Right lobe of liver (tissue), 6 donors: ENCODE results near the gene ATRIP. TPM values are rescaled to one million over a fixed set of nuclear protein-coding genes. Genes with fewer than 3 reads are reported as not detected.

ENCODE experiments used
- ATAC-seq, 4 donors: fragments of 200-7000 bp; cut with Tn5 transposase; one replicate each; pipeline ENCODE4 v1.9.1; 2020; ENCODE audit warnings: mild to moderate bottlenecking in 4 of 4, moderate library complexity in 4 of 4
- DNase-seq, 3 donors: peaks; one replicate each; pipeline ENCODE4 v3.0.0-alpha.2; 2020
- H3K27ac ChIP-seq, 3 donors: fragments of 200-600 bp; one replicate each; pipeline ENCODE4 v1.8.0; 2022
- H3K27me3 ChIP-seq, 2 donors: fragments of 200-600 bp; one replicate each; pipeline ENCODE4 v1.8.0; 2022
- H3K36me3 ChIP-seq, 4 donors: fragments of 200-600 bp; sonication (generic) in 1 of 4; one replicate each; pipeline versions ENCODE4 v1.5.1 to v1.8.0; 2017 to 2022; ENCODE audit warnings: control low read depth in 1 of 4
- H3K4me1 ChIP-seq, 4 donors: fragments of 200-600 bp; sonication (generic) in 1 of 4; one replicate each; pipeline versions ENCODE4 v1.5.1 to v1.8.0; 2017 to 2022; ENCODE audit warnings: control low read depth in 1 of 4
- H3K4me3 ChIP-seq, 3 donors: fragments of 200-600 bp; one replicate each; pipeline ENCODE4 v1.8.0; 2022
- H3K9me3 ChIP-seq, 4 donors: fragments of 200-600 bp; sonication (generic) in 1 of 4; one replicate each; pipeline versions ENCODE4 v1.5.1 to v1.8.0; 2017 to 2022; ENCODE audit warnings: control low read depth in 1 of 4
- CTCF ChIP-seq, 4 donors: fragments of 200-600 bp in 3 of 4; fragments of 450-650 bp in 1 of 4; IDR thresholded peaks; one replicate each; pipeline versions ENCODE4 v1.5.1 to v1.8.0; 2016 to 2022; ENCODE audit warnings: antibody characterized with exemption in 4 of 4, mild to moderate bottlenecking in 2 of 4
- POLR2A ChIP-seq: fragments of 450-650 bp; IDR thresholded peaks from one replicate; pipeline ENCODE4 v1.6.1; 2017; ENCODE audit warnings: antibody characterized with exemption, mild to moderate bottlenecking
- WGBS: methylation state at CpG from one replicate; pipeline ENCODE4 v1.1.6; 2018; ENCODE audit warnings: low coverage, low lambda C conversion rate; ENCODE audit not compliant: insufficient coverage; ENCODE audit errors: missing lambda C conversion rate; 5-methylcytosine and 5-hydroxymethylcytosine counted together
- intact Hi-C, 2 donors: fragments of 100-400 bp; cut with DNase I; formaldehyde crosslinking; loops; one replicate each; pipeline versions ENCODE4 v1.11.2 to v1.14.1; 2022
- total RNA-seq, 6 experiments: library from RNA; depleted of rRNA in 2 of 6; stranded (reverse); fragments of >200 nt in 2 of 6; fragmentation: NEBNext Ultra II Directional in 3 of 6; extraction: Animal tissue kit (Norgen Biotek cat#: 25700) in 3 of 6; gene quantifications; one replicate each; pipeline versions ENCODE4 v1.1.0 to v1.2.4, GENCODE V29; 2016 to 2023
- donor health status: DM: no; HTN: yes; CAD: no.
- donor health status: DM: no; HTN: no; CAD: no.
- donor health status: DM: no; HTN: no; CAD: no.
- donor health status: DM: no; HTN: yes; CAD: no.
- donor health status: DM: no; HTN: yes; CAD: no.

The ATRIP gene
- total RNA-seq, 6 experiments from 2014 or later = 2.4 to 4.5 (median 3.2) TPM

- intact Hi-C loops = loop anchor here in 1 of 2 donors (5.0 kb wide), 1 partner anchor 35 kb away; the partner anchor contains the start of gene SHISA5
- Histone ChIP-seq H3K36me3 (peaks cover 0 to 10% (median 1%) of the 10 kb centered on the region in 4 donors), H3K4me1 (peaks cover 2 to 71% (median 35%) of the 10 kb centered on the region in 4 donors), H3K27ac (peak overlapping the region; percentile 92 to 99 (median 98)), H3K4me3 (peak overlapping the region; percentile 37 to 55 (median 55)), H3K9me3 (no peaks in the 10 kb centered on the region), H3K27me3 (no peaks in the 10 kb centered on the region)
- DNase-seq = no peak
- no CpG with 5 or more reads among the region's 9 CpGs for WGBS
- ATAC-seq = no peak
- TF ChIP-seq CTCF (IDR thresholded peaks at IDR 0.05) = no peak
- no peak for TF ChIP-seq POLR2A
Observed at GRCh38 chr3:48467110-48467454, 20.5 kb downstream of the ATRIP start.

- ATAC-seq (no peak), DNase-seq (peak in 1 of 3 donors; percentile 63)
- peaks cover 2 to 72% (median 35%) of the 10 kb centered on the region in 4 donors for H3K4me1 ChIP-seq
- intact Hi-C loops = loop anchor here in 1 of 2 donors (5.0 kb wide), 1 partner anchor 35 kb away; the partner anchor contains the start of gene SHISA5
- TF ChIP-seq POLR2A (no peak), CTCF (IDR thresholded peaks at IDR 0.05) (no peak)
- H3K9me3 ChIP-seq = no peaks in the 10 kb centered on the region
- peak overlapping the region in 1 of 3 donors; percentile 55 for H3K4me3 ChIP-seq
- 35% methylated on average over 6 of the region's 7 CpGs for WGBS
- no peaks in the 10 kb centered on the region for H3K27me3 ChIP-seq
- peak overlapping the region; percentile 92 to 99 (median 98) for H3K27ac ChIP-seq
- H3K36me3 ChIP-seq = peaks cover 0 to 10% (median 1%) of the 10 kb centered on the region in 4 donors
Observed at GRCh38 chr3:48467473-48468267, 21.1 kb downstream of the ATRIP start.

GRCh38 chr3:48468329-48468731 is 21.8 kb downstream of the ATRIP start:
- peaks cover 2 to 72% (median 36%) of the 10 kb centered on the region in 4 donors for H3K4me1 ChIP-seq
- H3K9me3 ChIP-seq = no peaks in the 10 kb centered on the region
- peak overlapping the region; percentile 3 to 98 (median 92) for H3K27ac ChIP-seq
- H3K36me3 ChIP-seq = peaks cover 0 to 10% (median 1%) of the 10 kb centered on the region in 4 donors
- WGBS = no CpG with 5 or more reads among the region's 8 CpGs
- intact Hi-C loops = loop anchor here in 1 of 2 donors (5.0 kb wide), 1 partner anchor 34 kb away; the partner anchor contains the start of gene SHISA5
- DNase-seq (peak; percentile 78 to 92 (median 86)), ATAC-seq (peak; percentile 27 to 57 (median 36))
- TF ChIP-seq CTCF (IDR thresholded peaks at IDR 0.05) = no peak
- peak; percentile 44 for TF ChIP-seq POLR2A
- H3K4me3 ChIP-seq = no peak overlapping the region
- no peaks in the 10 kb centered on the region for H3K27me3 ChIP-seq

GRCh38 chr3:48469046-48469915 is 22.7 kb downstream of the ATRIP start:
- Histone ChIP-seq H3K27me3 (no peaks in the 10 kb centered on the region), H3K9me3 (no peaks in the 10 kb centered on the region), H3K4me1 (peaks cover 2 to 78% (median 39%) of the 10 kb centered on the region in 4 donors), H3K4me3 (no peak overlapping the region), H3K27ac (peak overlapping the region in 1 of 3 donors; percentile 92), H3K36me3 (peaks cover 0 to 10% (median 1%) of the 10 kb centered on the region in 4 donors)
- 20% methylated on average over 2 of the region's 29 CpGs for WGBS
- DNase-seq (peak in 2 of 3 donors; percentile 38 to 66), ATAC-seq (no peak)
- intact Hi-C loops = loop anchor here in 1 of 2 donors (5.0 kb wide), 1 partner anchor 33 kb away; the partner anchor contains the start of gene SHISA5
- TF ChIP-seq POLR2A = no peak
- TF ChIP-seq CTCF (IDR thresholded peaks at IDR 0.05) = no peak
